Measurements from ENCODE around the gene LSAMP.

The LSAMP gene

GRCh38 chr3:116155841-116156240 is 289.4 kb downstream of the LSAMP start:
- DNase-seq = peak; percentile 92

- no peak for DNase-seq
Observed at GRCh38 chr3:116154389-116154788, 290.9 kb downstream of the LSAMP start.

DNA sequence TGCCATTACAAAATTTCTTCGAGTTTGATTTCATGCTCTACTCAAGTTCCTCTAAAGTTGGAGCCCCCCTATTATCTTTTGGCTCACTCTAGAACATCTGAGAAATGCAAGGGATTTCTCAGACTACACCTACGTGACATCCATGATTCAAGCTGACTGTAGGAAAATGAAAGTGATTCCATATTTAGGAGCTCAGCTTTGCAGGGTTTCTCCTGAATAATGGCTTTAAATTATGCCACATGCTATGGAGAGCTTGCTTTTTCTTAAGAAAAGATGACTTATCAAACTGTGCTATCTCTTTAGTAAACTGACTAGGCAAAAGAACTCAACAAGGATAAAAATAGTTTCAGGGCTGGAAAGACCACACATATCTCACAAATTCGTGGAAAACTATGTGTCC is 292.1 kb downstream of the LSAMP start:
- no peak for DNase-seq

DNA sequence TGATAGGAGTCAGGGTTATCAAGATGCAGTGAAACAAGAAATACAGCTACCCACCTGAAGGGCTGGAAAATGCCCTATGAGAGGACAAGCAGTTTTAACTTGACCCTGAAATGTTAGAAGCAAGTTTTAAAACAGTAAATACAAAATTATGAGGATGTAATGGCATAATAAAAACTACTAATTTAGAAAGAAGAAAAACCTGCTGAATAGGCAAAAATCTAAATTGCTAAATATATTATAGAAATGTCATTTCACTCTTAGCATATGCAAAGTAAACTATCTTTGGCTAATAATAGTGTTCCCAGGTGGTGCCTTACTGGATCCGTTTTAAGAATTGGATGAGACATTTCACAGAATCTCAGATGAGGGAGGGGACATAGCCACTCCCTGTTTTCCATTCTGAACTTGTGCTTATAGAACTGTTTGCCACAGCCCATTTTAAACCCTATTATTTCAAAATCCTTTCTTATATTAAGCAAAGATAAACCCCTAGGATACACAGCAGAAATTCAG is 294.6 kb downstream of the LSAMP start:
- DNase-seq = no peak

DNA sequence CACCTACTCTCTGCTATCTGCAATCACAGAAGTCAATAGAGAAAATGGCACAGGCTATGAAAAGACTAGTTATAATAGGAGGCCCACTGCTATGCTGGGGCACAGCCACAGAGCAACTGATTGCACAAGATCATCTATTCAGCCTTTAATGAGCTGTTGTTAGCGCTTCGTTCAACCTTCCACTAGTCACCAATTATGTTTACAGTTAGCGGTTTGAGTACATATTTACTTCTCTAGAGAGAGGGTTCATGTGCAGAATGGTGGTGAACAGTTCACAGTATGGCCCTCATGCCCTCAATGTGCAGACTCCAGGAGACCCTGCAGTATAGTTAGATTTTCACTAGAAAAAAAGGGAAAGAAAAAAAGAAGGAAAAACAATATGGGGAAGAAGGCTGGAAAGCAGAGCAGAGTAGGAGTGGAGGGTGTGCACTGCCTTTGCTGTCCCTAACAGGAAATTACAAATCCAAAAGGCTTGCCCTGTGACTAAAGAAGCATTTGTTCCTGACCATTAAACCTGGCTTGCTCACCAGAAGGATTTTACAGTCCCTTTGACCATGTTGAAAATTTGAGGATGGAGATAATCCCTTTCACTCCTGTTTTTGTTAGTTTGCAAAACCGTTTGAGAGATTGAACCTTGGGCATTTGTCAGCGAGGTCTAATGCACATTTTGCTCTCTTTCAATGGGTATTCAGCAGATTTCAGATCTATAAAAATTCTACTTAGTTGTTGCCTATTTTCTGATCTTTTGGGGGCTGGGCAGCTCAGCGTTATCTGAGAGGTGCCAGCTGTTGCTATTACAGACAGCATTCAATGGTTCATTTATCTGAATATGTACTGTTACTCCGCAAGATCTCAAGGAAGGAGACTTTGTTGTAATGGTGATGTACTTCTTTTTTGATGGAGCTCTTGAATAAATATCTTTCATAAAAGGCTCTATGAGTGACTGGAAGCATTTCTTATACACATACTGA is 296.1 kb downstream of the LSAMP start:
- peak; percentile 81 for DNase-seq

- no peak for DNase-seq
Observed at GRCh38 chr3:116145613-116146012, 299.7 kb downstream of the LSAMP start.

DNA sequence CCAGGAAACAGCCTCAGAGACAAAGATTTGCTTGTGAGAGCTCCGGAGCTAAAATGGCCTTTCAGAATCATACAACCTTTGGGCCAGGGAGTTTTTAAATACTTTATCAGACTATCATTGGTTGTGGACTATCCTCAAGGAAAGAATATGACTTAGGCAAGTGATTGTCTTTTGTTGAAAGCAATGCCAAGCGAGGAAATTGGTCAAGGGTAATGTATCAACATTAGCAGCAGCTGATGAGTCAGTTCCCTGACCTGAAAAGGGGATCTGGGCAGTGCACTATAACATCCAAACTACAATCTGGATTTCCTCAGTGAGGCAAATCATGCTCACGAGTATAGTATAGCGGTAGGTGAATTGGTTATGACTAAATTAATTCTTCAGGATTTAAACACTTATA is 303.6 kb downstream of the LSAMP start:
- DNase-seq = no peak

DNA sequence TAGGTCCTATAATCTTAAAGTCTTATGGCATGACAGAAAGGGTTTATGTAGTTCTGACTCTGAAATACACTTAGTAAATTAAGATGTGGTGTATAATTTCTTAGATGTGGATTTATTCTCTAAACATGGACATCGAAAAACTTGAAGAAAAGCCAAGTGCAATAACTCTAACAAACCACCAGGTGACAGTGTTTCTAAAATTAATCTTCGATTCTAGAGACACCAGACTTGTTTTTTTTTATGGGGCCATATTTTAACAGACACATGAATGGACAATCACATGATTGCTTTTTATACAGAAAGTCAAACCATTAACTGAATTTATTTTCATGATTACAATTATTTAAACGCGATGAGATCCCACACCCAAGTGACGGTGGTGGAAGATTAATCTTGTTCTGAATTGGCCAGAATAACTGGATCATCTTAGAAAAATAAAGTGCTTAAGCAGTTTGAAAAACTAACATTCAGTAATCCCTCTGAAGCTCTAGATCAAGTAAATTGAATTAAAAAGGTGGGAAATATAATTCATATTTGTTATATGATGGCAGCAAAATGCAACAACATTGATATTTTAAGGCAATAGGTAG is 305.1 kb downstream of the LSAMP start:
- peak; percentile 81 for DNase-seq

GRCh38 chr3:116139641-116140040 is 305.6 kb downstream of the LSAMP start:
- DNase-seq = no peak

DNA sequence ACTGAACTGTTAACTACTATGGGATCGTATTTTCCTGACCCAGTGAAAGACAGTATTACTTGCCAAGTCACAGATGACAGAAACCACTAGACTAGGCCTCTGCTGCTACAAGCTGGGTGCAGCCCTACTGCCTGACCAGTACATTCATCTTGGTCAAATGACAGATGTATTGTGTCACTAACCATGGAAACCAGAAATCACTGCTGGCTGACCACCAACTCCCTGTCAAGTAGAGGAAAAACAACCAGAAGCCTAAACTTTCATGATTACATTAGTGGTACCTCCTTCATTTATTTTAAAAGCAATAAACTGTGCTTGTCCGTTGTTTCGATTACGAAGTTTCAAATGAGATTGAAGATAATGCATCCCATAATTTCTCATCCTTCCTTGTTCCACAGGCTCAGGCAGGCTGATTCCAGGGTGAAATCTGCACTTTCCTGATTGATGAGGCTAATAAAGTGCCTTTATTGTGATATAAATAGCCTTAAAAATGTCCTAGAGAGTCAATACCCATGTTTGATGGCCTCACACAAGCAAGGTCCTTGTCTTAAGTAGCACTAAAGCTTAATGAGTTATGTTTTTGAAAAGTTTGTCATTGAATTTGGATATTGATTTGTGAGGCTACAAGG is 309.7 kb downstream of the LSAMP start:
- no peak for DNase-seq

DNA sequence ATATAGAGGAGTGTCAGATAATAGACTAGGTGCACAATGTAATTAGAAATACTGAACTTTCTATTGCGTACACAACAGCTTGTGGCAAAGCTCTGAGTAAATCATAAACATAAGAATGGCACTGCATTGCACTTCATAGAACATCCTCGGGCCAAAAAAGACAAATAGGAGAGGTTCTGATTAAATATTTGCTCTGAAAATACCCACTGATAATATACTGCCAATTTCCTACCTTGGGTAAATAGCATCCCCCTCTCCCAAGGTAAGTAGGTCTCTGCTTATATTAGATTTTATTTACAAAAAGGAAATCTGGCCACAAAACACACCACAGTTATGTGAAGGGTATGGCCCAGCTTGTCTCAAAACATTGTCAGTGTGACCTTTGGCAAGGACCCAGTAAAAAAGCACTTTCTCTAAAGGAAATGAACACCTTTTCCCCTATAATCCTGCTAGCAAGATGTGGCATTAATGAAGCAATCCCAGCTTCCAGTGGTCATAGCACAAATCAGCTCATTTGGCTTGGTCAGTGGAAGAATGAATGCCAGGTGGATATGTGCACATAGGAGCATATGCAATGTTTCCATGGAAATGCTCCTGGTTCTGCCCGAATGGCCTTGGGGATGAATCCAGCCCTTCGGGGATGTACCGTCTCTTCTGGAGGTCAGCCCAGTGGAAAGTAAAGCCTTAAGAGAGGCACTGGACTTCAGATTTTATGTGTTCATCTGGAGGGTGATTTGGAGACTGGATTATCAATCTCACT is 315.9 kb downstream of the LSAMP start:
- DNase-seq = no peak

DNA sequence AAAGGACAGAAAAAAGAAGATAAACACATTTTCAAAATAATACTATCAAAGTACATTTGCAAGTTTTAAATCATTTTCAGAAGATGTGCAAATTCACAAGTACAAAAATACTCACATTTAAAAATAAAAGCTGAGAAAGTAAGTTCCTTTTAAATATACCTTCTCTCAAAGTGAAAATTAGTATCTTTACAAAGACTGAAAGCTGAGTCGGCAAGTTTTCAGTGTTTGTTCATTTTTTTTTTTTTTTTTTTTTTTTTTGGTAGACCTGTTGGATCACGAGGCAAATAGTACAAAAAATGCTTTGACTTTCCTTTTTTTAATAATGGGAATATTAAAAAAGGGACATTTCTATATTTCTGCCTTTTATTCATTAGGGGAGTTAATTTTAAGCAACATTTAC is 317.8 kb downstream of the LSAMP start:
- no peak for DNase-seq

GRCh38 chr3:116124166-116124565 is 321.1 kb downstream of the LSAMP start:
- no peak for DNase-seq

DNA sequence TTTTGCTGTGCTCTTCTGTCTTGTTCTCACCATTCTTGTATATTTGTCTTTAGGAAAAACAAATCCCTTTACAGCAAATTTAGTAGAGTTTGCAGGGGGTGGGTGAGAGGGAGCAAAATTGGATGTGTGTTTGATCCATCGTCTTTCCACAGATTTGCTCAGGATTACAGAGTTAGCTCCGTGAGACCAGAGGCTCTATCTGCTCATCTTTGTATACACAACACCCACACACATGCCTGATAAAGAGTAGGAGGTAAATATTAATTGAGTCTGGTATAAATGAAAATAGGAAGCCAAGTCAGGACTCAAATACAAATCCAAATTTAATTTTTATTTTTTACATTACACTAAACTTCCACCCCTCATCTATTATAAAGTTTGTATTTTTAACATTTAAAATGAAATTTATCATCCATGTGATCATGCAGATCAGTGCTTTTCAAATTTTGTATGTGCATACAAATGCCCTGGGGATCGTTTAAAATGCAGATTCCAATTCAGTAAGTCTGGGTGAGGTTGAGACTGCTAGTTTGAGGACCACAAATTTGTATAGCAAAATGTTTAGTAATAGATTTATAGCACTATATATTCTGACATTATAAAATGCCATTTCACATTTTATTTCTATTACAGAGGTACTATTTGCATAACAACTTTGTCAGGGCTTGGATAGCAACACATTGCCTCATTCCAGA is 326.7 kb downstream of the LSAMP start:
- no peak for DNase-seq

GRCh38 chr3:116114586-116114985 is 330.7 kb downstream of the LSAMP start:
- no peak for DNase-seq

DNA sequence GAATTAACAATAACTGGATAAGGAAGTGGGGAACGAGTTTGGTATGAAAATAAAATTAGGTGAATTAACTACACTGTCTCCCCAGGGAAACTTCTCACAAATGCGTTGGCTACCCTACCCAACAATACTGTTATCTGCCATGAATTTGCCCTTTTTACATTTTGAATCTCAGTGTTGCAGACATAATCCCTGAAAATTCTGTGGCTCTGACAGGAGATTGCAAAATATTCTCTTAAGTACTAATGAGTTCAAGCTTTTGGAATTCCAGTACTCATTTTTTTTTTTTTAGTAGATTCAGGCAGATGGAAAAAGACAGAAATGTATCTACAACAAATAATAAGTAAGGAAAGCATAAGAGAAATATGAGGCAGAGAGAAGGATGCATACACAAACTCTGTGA is 332.6 kb downstream of the LSAMP start:
- no peak for DNase-seq

GRCh38 chr3:116111765-116112164 is 333.5 kb downstream of the LSAMP start:
- DNase-seq = no peak

DNA sequence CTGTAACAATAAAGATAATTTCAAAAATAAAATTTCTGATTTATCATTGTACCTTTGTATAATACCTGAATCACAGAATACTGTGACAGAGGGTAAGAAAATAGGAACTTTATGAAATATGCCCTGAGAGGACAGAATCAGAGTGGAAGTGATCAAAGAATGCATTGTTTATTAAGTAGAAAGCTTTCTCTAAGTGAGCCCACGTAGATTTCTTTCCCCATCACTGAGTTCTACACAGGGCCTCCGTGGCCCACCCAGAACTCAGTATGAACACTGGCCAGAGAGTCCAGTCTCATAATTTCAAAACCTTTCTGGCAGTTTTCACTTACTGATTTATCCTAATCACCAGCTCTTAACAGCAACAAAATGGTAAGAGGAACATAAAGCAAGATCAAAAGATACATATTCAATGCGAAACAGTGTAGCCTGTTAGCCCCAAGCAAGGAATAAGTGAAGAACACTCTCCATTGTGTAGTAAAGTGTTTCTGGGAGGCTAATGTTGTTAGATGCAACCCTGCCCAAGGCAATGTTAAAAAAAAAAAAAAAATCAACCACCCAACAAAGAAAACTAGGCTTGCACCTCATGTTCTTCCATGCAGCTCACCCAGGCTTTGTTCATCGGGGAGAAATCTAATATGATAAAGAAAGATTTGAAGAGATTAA is 341.3 kb downstream of the LSAMP start:
- DNase-seq = no peak

- no peak for DNase-seq
Observed at GRCh38 chr3:116102037-116102436, 343.2 kb downstream of the LSAMP start.

DNA sequence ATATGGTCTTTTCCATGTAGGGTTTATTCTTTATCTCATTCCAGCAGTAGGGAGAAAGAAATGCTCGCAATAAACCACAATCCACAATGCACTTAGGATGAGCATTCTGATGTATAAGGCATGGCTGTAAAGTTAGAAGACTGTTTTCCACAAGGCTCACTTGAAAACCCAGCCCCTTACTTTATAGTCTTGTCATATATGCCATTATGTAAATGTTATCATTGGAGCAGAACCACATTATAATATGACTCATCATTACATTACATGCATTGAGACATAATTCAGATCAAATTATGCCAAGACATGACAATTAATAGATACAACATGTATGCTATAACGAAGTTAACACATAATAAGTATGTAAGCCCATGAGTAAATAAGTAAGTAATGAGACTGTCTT is 348.1 kb downstream of the LSAMP start:
- DNase-seq = no peak

GRCh38 chr3:116096631-116097030 is 348.7 kb downstream of the LSAMP start:
- DNase-seq = no peak

- DNase-seq = no peak
Observed at GRCh38 chr3:116093374-116093773, 351.9 kb downstream of the LSAMP start.

Data from NCI-H2171 treated with DMSO at 0.1 percent for 48 hours (cell line).